Mesenchymal stem cell (in vitro differentiated cells and primary cell): ENCODE data around the gene SIGLEC11.

Experiments
- DNase-seq: peaks from one replicate; pipeline ENCODE4 v3.0.0-alpha.2; 2013
- H2AFZ ChIP-seq: one replicate; pipeline ENCODE4 v1.6.1; 2013; ENCODE audit warnings: low read depth, mild to moderate bottlenecking, control low read depth, inconsistent platforms, low read length, moderate library complexity
- H2AK5ac ChIP-seq: 2 replicates; pipeline ENCODE4 v1.6.1; 2013; ENCODE audit warnings: low read length, moderate library complexity, mild to moderate bottlenecking, inconsistent platforms; ENCODE audit not compliant: severe bottlenecking
- H2BK120ac ChIP-seq: one replicate; pipeline ENCODE4 v1.6.1; 2013; ENCODE audit warnings: low read depth, mild to moderate bottlenecking, inconsistent platforms, low read length, moderate library complexity
- H2BK12ac ChIP-seq, 2 experiments: one replicate each; pipeline ENCODE4 v1.6.1; 2013; ENCODE audit warnings: inconsistent platforms in 2 of 2, low read length in 2 of 2, mild to moderate bottlenecking in 2 of 2, moderate library complexity in 2 of 2, control low read depth in 1 of 2
- H2BK15ac ChIP-seq: one replicate; pipeline ENCODE4 v1.6.1; 2013; ENCODE audit warnings: mild to moderate bottlenecking, low read depth, inconsistent platforms; ENCODE audit not compliant: poor library complexity, severe bottlenecking
- H2BK5ac ChIP-seq: 2 replicates; pipeline ENCODE4 v1.6.1; 2013; ENCODE audit warnings: low read depth, mild to moderate bottlenecking, low read length, control low read depth, inconsistent platforms; ENCODE audit not compliant: poor library complexity, severe bottlenecking
- H3K14ac ChIP-seq, 2 experiments: one replicate each; pipeline ENCODE4 v1.6.1; 2013; ENCODE audit warnings: inconsistent platforms in 2 of 2, low read length in 2 of 2, control low read depth in 1 of 2, mild to moderate bottlenecking in 1 of 2, moderate library complexity in 1 of 2
- H3K18ac ChIP-seq, 2 experiments: one replicate each; pipeline ENCODE4 v1.6.1; 2013; ENCODE audit warnings: inconsistent platforms in 2 of 2, low read length in 2 of 2, control low read depth in 1 of 2, low read depth in 1 of 2, mild to moderate bottlenecking in 1 of 2
- H3K23ac ChIP-seq, 2 experiments: one replicate each; pipeline ENCODE4 v1.6.1; 2013; ENCODE audit warnings: inconsistent platforms in 2 of 2, low read length in 2 of 2, mild to moderate bottlenecking in 2 of 2, moderate library complexity in 2 of 2, control low read depth in 1 of 2
- H3K27ac ChIP-seq: 2 replicates; pipeline ENCODE4 v1.5.1; 2013; ENCODE audit warnings: mild to moderate bottlenecking, moderate library complexity, low read length, control low read depth, inconsistent platforms; ENCODE audit not compliant: poor library complexity, severe bottlenecking
- H3K27me3 ChIP-seq, 2 experiments: 2 replicates each; pipeline versions ENCODE4 v1.6.1 to v1.7.0; 2013; ENCODE audit warnings: low read length in 2 of 2, mild to moderate bottlenecking in 2 of 2, moderate library complexity in 2 of 2, control low read depth in 1 of 2, inconsistent platforms in 1 of 2; ENCODE audit not compliant: control insufficient read depth in 1 of 2, insufficient read depth in 1 of 2
- H3K36me3 ChIP-seq, 2 experiments: 2 replicates each; pipeline versions ENCODE4 v1.6.1 to v1.7.0; 2013; ENCODE audit warnings: low read length in 2 of 2, control low read depth in 1 of 2, inconsistent platforms in 1 of 2, low read depth in 1 of 2, mild to moderate bottlenecking in 1 of 2; ENCODE audit not compliant: insufficient read depth in 2 of 2, control insufficient read depth in 1 of 2
- H3K4ac ChIP-seq, 2 experiments: one replicate each; pipeline ENCODE4 v1.6.1; 2013; ENCODE audit warnings: inconsistent platforms in 2 of 2, low read length in 2 of 2, mild to moderate bottlenecking in 2 of 2, moderate library complexity in 2 of 2, control low read depth in 1 of 2, low read depth in 1 of 2
- H3K4me1 ChIP-seq: 2 replicates; pipeline ENCODE4 v1.6.1; 2013; ENCODE audit warnings: low read depth, low read length, control low read depth; ENCODE audit not compliant: control insufficient read depth, insufficient read depth
- H3K4me2 ChIP-seq: 2 replicates; pipeline ENCODE4 v1.6.1; 2013; ENCODE audit warnings: low read length, mild to moderate bottlenecking, inconsistent platforms; ENCODE audit not compliant: poor library complexity, severe bottlenecking
- H3K4me3 ChIP-seq, 2 experiments: 2 replicates each; pipeline versions ENCODE4 v1.5.1 to v1.7.0; 2013; ENCODE audit warnings: low read length in 2 of 2, mild to moderate bottlenecking in 2 of 2, control low read depth in 1 of 2, low read depth in 1 of 2; ENCODE audit not compliant: insufficient read depth in 1 of 2
- H3K79me1 ChIP-seq: replicated peaks from 2 replicates; pipeline ENCODE4 v1.6.1; 2013; ENCODE audit warnings: mild to moderate bottlenecking, control low read depth, low read length, inconsistent platforms; ENCODE audit not compliant: poor library complexity, severe bottlenecking
- H3K9ac ChIP-seq: 2 replicates; pipeline ENCODE4 v1.7.0; 2013; ENCODE audit warnings: mild to moderate bottlenecking, low read length, moderate library complexity
- H3K9me3 ChIP-seq: 2 replicates; pipeline ENCODE4 v1.7.0; 2013; ENCODE audit warnings: mild to moderate bottlenecking, low read length; ENCODE audit not compliant: control insufficient read depth
- H4K8ac ChIP-seq: one replicate; pipeline ENCODE4 v1.6.1; 2013; ENCODE audit warnings: inconsistent platforms, mild to moderate bottlenecking, low read length, moderate library complexity
- H4K91ac ChIP-seq: one replicate; pipeline ENCODE4 v1.6.1; 2013; ENCODE audit warnings: mild to moderate bottlenecking, low read length, inconsistent platforms
- WGBS: methylation state at CpG from one replicate; pipeline ENCODE4 v1.1.7; 2013; ENCODE audit warnings: mixed read lengths; 5-methylcytosine and 5-hydroxymethylcytosine counted together

Gene SIGLEC11

DNA sequence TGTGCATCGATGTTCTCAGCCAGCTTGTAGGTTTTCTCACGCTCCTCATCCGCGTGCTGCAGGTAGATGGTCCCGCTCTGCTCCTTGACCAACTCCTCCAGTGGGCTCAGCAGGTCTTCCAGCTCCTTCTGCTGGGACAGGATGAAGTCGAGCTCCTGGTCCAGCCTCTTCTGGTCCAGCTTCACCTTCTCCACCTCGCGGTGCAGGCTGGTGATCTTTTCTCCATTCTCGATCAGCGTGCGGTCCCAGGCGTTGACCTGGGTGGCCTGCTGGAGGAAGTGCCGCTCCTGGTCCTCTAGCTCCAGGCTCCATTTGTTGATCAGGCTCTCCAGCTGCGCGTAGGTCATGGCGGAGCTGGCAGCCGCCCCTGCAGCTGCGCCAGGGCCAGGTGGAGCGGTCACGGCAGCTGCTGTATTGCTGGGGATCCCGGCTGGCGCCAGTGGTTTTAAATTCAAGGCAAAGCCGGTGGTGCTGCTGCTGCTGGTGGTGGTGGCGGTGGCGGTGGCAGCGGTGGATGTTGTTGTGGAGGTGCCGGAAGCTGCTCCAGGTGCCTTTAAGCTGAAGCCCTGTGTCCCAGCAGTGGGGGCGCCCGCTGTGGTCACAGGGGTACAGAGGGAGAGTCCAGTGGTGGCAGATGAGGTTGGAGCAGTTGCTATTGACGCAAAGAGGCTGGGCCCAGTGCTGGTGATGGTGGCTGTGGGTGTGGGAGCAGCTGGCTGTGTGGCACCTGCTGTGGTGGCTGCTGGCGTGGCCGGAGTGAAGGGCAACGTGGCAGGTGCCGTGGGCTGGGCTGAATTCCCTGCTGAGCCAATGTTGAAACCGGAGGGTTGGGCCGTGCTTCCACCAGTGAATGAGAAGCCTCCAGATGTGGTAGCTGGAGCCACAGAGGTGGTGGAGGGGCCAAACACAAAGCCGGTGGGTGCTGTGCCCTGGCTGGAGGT, 52.2 kb downstream of the SIGLEC11 start:
- H3K14ac ChIP-seq, result no peak overlapping the region
- DNase-seq, result no peak

DNA sequence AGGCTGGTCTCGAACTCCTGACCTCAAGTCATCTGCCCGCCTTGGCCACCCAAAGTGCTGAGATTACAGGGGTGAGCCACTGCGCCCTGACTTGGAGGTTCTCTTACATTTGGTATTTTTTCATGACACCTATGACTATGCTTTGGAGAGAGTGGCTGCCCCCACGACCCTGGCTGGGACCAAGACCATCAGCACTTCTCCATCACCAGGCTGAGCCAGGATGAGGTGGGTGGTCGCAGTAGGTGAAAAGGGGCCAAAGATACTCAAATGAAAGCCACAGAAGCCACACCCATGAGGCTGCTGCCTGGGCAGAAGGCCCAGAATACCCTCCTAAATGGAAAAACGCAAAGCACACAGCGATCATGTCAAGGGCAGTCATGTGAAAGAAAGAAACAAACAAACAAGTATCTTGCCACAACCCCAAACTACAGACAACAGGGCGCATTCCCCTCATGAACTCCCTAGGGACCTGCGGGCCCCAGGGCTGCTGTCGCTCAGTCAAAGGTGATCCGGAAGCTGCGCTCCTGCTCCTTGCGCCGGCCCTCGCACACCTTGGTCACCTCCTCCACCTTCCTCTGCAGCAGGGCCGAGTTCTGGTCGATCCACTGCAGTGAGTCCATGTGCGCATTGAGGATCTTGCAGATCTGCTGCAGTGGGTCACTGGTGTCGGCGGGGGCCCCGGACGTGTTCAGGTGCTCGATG, 53.1 kb downstream of the SIGLEC11 start:
- Histone ChIP-seq H2BK5ac (no peak overlapping the region), H4K91ac (no peak overlapping the region), H3K4me3 (no peak overlapping the region), H3K9ac (no peak overlapping the region), H3K18ac (no peak overlapping the region), H3K27me3 (no peaks in the 10 kb centered on the region), H3K9me3 (no peaks in the 10 kb centered on the region), H3K4me2 (no peak overlapping the region), H3K79me1 (peaks cover 37% of the 10 kb centered on the region), H3K14ac (no peak overlapping the region), H3K36me3 (peaks cover 43 to 49% of the 10 kb centered on the region in 2 experiments), H2BK12ac (no peak overlapping the region), H2BK15ac (no peak overlapping the region), H3K4me1 (peaks cover 4% of the 10 kb centered on the region), H3K27ac (no peak overlapping the region), H2AFZ (no peak overlapping the region), H4K8ac (no peak overlapping the region), H2AK5ac (no peak overlapping the region), H2BK120ac (no peak overlapping the region), H3K23ac (no peak overlapping the region), H3K4ac (no peak overlapping the region)
- no peak for DNase-seq
- 98% methylated on average over 23 of the region's 23 CpGs for WGBS

More for the DNA sequence above, 52.2 kb downstream of the SIGLEC11 start:
- Histone ChIP-seq H3K4me1 (peaks cover 4% of the 10 kb centered on the region), H2BK12ac (no peak overlapping the region), H3K27me3 (no peaks in the 10 kb centered on the region), H3K36me3 (peaks cover 51 to 58% of the 10 kb centered on the region in 2 experiments), H2BK15ac (no peak overlapping the region), H3K9me3 (no peaks in the 10 kb centered on the region), H3K27ac (no peak overlapping the region), H3K79me1 (peaks cover 41% of the 10 kb centered on the region), H3K4ac (no peak overlapping the region), H3K4me2 (no peak overlapping the region), H2BK120ac (no peak overlapping the region), H3K23ac (no peak overlapping the region), H3K4me3 (no peak overlapping the region), H4K91ac (no peak overlapping the region), H2BK5ac (no peak overlapping the region), H2AK5ac (no peak overlapping the region), H3K9ac (no peak overlapping the region), H3K18ac (no peak overlapping the region), H2AFZ (no peak overlapping the region), H4K8ac (no peak overlapping the region)
- 99% methylated on average over 37 of the region's 37 CpGs for WGBS

DNA sequence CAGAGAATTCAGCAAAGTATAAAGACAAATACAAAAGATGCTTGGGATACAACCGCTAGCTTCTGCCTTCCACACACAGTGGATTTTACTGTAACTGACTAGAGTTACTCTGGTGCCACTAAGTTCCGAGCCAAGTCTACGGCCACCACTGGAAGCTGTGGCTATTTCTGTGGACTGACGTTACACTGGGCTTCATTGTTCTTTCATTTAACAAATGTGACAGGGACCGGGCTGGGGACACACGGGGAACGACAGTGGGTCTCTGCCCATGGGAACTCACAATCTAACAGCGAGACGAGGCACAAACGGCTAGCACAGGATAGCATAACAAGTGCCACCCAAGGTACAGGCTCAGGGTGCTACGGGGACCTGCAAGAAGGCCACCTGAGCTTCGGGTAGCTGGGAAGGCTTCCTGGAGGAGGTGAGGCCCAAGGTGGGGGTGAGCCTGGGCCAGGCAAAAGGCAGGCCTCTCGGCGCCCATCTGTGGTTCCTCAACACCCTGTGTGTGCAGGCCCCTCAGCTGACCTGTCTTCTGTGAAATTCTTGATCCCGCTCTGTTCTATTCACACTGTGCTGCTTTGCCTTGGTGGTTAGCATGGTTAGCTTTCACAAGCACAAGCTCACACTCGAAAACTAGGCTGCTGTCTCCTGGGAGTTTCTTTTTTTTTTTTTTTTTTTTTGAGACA, 54.0 kb downstream of the SIGLEC11 start:
- no peak overlapping the region for H3K14ac ChIP-seq
- no peak overlapping the region for H3K23ac ChIP-seq
- H2BK120ac ChIP-seq, result no peak overlapping the region
- H2AFZ ChIP-seq, result no peak overlapping the region
- H2BK12ac ChIP-seq, result no peak overlapping the region
- no peak overlapping the region for H3K4me3 ChIP-seq
- 96% methylated on average over 16 of the region's 16 CpGs for WGBS
- H3K18ac ChIP-seq, result no peak overlapping the region
- no peaks in the 10 kb centered on the region for H3K27me3 ChIP-seq
- no peak overlapping the region for H3K9ac ChIP-seq
- no peak overlapping the region for H3K4me2 ChIP-seq
- peaks cover 32% of the 10 kb centered on the region for H3K79me1 ChIP-seq
- H2AK5ac ChIP-seq, result no peak overlapping the region
- peaks cover 4% of the 10 kb centered on the region for H3K4me1 ChIP-seq
- H4K8ac ChIP-seq, result no peak overlapping the region
- DNase-seq, result no peak
- H3K9me3 ChIP-seq, result no peaks in the 10 kb centered on the region
- H3K36me3 ChIP-seq, result peaks cover 37 to 43% of the 10 kb centered on the region in 2 experiments
- H2BK15ac ChIP-seq, result no peak overlapping the region
- H3K27ac ChIP-seq, result no peak overlapping the region
- H2BK5ac ChIP-seq, result no peak overlapping the region
- peak overlapping the region; percentile 44 for H4K91ac ChIP-seq
- H3K4ac ChIP-seq, result no peak overlapping the region

DNA sequence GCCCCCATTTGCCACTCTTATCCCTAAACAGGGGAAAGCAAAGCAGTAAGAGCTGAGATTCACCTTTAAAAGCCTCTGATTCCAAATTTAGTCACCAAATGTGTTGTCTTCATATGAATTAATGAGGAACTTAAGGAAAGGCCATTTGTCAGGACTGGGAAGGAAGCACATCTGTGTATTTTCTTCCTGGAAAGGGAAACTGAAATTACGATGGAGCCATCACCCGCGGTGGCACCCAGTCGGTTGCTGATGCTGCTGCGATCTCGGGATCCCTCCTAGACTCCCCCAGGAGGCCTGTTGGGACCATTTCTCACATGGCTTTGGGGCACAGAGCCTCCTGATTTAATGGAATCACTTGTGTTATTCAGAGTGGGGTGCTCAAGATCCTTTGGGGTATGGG, 56.8 kb downstream of the SIGLEC11 start:
- H3K9ac ChIP-seq, result no peak overlapping the region
- H3K9me3 ChIP-seq, result no peaks in the 10 kb centered on the region
- no peaks in the 10 kb centered on the region for H3K27me3 ChIP-seq
- no peak overlapping the region for H4K8ac ChIP-seq
- no peak for DNase-seq
- H3K27ac ChIP-seq, result no peak overlapping the region
- H2BK12ac ChIP-seq, result no peak overlapping the region
- peaks cover 2% of the 10 kb centered on the region for H3K4me1 ChIP-seq
- no peak overlapping the region for H2BK120ac ChIP-seq
- no peak overlapping the region for H2AK5ac ChIP-seq
- H3K4ac ChIP-seq, result no peak overlapping the region
- H2BK5ac ChIP-seq, result no peak overlapping the region
- 93% methylated on average over 6 of the region's 6 CpGs for WGBS
- H3K4me2 ChIP-seq, result no peak overlapping the region
- no peak overlapping the region for H3K14ac ChIP-seq
- H3K36me3 ChIP-seq, result peaks cover 27 to 28% of the 10 kb centered on the region in 2 experiments
- no peak overlapping the region for H4K91ac ChIP-seq
- H3K4me3 ChIP-seq, result no peak overlapping the region
- no peak overlapping the region for H2AFZ ChIP-seq
- peaks cover 21% of the 10 kb centered on the region for H3K79me1 ChIP-seq
- H3K23ac ChIP-seq, result no peak overlapping the region
- H3K18ac ChIP-seq, result no peak overlapping the region
- no peak overlapping the region for H2BK15ac ChIP-seq
